ENCODE measurements around the gene MEF2C.

DNA sequence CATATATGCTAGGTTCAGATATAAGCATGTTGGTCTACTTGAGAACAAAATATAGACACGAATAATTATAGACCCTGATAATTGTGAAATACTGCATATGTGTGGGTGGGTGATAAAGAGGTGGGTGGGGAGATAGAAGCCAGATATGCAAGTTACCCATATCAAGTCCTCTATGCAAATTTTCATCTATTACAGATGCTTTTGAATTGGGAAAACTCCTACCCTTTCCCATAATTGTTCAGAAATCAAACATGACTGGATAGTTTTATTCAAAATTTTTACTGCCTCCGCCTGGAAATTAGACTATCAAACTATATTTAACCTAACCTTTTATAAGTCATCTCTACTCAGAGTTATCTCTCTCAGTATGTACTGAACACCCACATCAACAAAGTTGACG lies 157.5 kb downstream of the MEF2C start:
- TF ChIP-seq CTCF (IDR thresholded peaks at IDR 0.05): no peak
- TF ChIP-seq POLR2A (IDR thresholded peaks at IDR 0.05): no peak
